Osteoblast (primary cell): ENCODE data around the gene CBLL1. TPM values are rescaled to one million over a fixed set of nuclear protein-coding genes. Genes with fewer than 3 reads are reported as not detected.

Experiments used
- DNase-seq: peaks from one replicate; pipeline ENCODE4 v3.0.0; 2011; ENCODE audit warnings: low spot score, mixed read lengths; ENCODE audit not compliant: insufficient read length; ENCODE audit errors: missing footprints
- H2AFZ ChIP-seq: 2 replicates; pipeline ENCODE4 v1.6.0; 2011; ENCODE audit warnings: mild to moderate bottlenecking, low read length
- H3K27ac ChIP-seq: 2 replicates; pipeline ENCODE4 v1.5.1; 2011; ENCODE audit warnings: mild to moderate bottlenecking, low read depth, low read length, moderate library complexity
- H3K27me3 ChIP-seq: 2 replicates; pipeline ENCODE4 v1.6.0; 2012; ENCODE audit warnings: mild to moderate bottlenecking, control low read depth, inconsistent platforms, low read length, moderate library complexity; ENCODE audit not compliant: insufficient read depth
- H3K36me3 ChIP-seq: 2 replicates; pipeline ENCODE4 v1.5.1; 2011; ENCODE audit warnings: mild to moderate bottlenecking, low read length, control low read depth, moderate library complexity; ENCODE audit not compliant: insufficient read depth
- H3K4me1 ChIP-seq: 2 replicates; pipeline ENCODE4 v1.5.1; 2011; ENCODE audit warnings: mild to moderate bottlenecking, low read length, control low read depth, moderate library complexity; ENCODE audit not compliant: insufficient read depth
- H3K4me2 ChIP-seq: 2 replicates; pipeline ENCODE4 v1.6.0; 2011; ENCODE audit warnings: mild to moderate bottlenecking, low read length; ENCODE audit not compliant: insufficient read depth
- H3K4me3 ChIP-seq: fragments of 200-600 bp; sonication (generic); 3 replicates; pipeline ENCODE4 v1.5.1; 2012; ENCODE audit warnings: mild to moderate bottlenecking, low read length, inconsistent platforms; ENCODE audit not compliant: insufficient read depth
- H3K79me2 ChIP-seq: 2 replicates; pipeline ENCODE4 v1.6.0; 2012; ENCODE audit warnings: mild to moderate bottlenecking, low read length, control low read depth, inconsistent platforms; ENCODE audit not compliant: insufficient read depth
- H3K9me3 ChIP-seq: 2 replicates; pipeline ENCODE4 v1.5.1; 2011; ENCODE audit warnings: low read depth, low read length, control low read depth
- H4K20me1 ChIP-seq: 2 replicates; pipeline ENCODE4 v1.6.0; 2012; ENCODE audit warnings: mild to moderate bottlenecking, low read length, control low read depth; ENCODE audit not compliant: insufficient read depth
- CTCF ChIP-seq: IDR thresholded peaks from 2 replicates; pipeline ENCODE4 v1.5.1; 2011; ENCODE audit warnings: mild to moderate bottlenecking, low read depth, low read length, moderate library complexity; ENCODE audit errors: extremely low read depth
- total RNA-seq: library from RNA; depleted of rRNA; stranded (reverse); fragments of >200 nt; gene quantifications from 2 replicates; pipeline ENCODE4 v1.2.3, GENCODE V29; 2012

The CBLL1 gene
- total RNA-seq, 1 donor = 25.7 TPM

GRCh38 chr7:107697321-107698049, 46.5 kb upstream of the CBLL1 start:
- H3K9me3 ChIP-seq = no peaks in the 10 kb centered on the region
- H3K4me1 ChIP-seq = peaks cover 37% of the 10 kb centered on the region
- DNase-seq = no peak
- H3K4me3 ChIP-seq = no peak overlapping the region
- H4K20me1 ChIP-seq = no peaks in the 10 kb centered on the region
- no peaks in the 10 kb centered on the region for H3K79me2 ChIP-seq
- no peaks in the 10 kb centered on the region for H3K27me3 ChIP-seq
- H3K36me3 ChIP-seq = no peaks in the 10 kb centered on the region
- no peak overlapping the region for H3K27ac ChIP-seq
- H2AFZ ChIP-seq = no peak overlapping the region
- no peak overlapping the region for H3K4me2 ChIP-seq
- no peak for TF ChIP-seq CTCF

DNA sequence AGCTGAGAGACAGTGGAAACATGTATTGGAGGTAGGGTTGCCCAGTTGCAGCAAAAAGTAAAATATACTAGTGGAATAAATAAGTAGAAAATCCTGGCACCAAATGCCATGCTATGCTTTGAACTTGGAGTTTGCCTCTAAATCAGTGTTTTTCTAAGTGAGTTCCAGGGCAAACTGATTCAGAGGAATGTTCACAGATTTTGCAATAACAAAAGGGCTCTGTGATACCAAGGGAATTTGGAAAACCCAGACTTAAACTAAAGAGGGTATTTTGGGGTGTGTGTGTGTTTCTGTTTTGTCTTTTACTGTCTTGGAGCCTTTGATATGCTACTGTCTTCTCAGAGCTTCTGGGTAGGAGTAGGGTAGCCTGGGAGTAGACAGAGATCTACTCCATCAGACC, 43.4 kb upstream of the CBLL1 start:
- Histone ChIP-seq H3K36me3 (no peaks in the 10 kb centered on the region), H3K4me1 (peaks cover 14% of the 10 kb centered on the region), H4K20me1 (no peaks in the 10 kb centered on the region), H3K4me3 (no peak overlapping the region), H3K79me2 (no peaks in the 10 kb centered on the region), H3K27ac (no peak overlapping the region), H3K4me2 (no peak overlapping the region), H2AFZ (no peak overlapping the region), H3K27me3 (no peaks in the 10 kb centered on the region), H3K9me3 (no peaks in the 10 kb centered on the region)
- no peak for TF ChIP-seq CTCF
- DNase-seq = no peak

GRCh38 chr7:107701191-107701590, 42.8 kb upstream of the CBLL1 start:
- Histone ChIP-seq H2AFZ (no peak overlapping the region), H4K20me1 (no peaks in the 10 kb centered on the region), H3K4me3 (no peak overlapping the region), H3K4me2 (no peak overlapping the region), H3K27me3 (no peaks in the 10 kb centered on the region), H3K4me1 (peaks cover 14% of the 10 kb centered on the region), H3K79me2 (no peaks in the 10 kb centered on the region), H3K9me3 (no peaks in the 10 kb centered on the region), H3K27ac (no peak overlapping the region), H3K36me3 (no peaks in the 10 kb centered on the region)
- DNase-seq = no peak
- no peak for TF ChIP-seq CTCF

DNA sequence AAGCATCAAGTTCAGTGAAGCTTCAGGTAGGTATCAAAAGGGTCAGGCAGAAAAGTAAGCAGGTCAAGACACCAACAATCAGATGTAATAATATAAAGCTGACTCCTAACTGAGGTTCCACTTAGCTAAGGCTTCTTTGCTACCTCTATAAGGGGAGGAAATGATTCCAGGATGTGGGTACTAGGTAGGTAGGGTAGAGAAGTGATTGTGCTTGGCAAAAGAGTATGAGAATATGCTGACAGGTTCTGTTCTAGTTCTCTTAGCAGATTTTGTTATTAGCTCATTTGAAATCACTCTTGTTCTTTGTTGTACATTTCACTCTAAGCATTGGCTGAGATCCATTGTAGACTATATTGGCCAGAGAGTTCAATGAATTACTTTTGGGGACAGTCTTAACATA, 40.7 kb upstream of the CBLL1 start:
- no peaks in the 10 kb centered on the region for H4K20me1 ChIP-seq
- H3K79me2 ChIP-seq = no peaks in the 10 kb centered on the region
- no peaks in the 10 kb centered on the region for H3K27me3 ChIP-seq
- no peaks in the 10 kb centered on the region for H3K36me3 ChIP-seq
- H3K9me3 ChIP-seq = no peaks in the 10 kb centered on the region
- H2AFZ ChIP-seq = no peak overlapping the region
- TF ChIP-seq CTCF = no peak
- H3K4me2 ChIP-seq = no peak overlapping the region
- no peak overlapping the region for H3K4me3 ChIP-seq
- DNase-seq = no peak
- no peak overlapping the region for H3K27ac ChIP-seq
- peaks cover 14% of the 10 kb centered on the region for H3K4me1 ChIP-seq
